Uterus (tissue), 2 donors: ENCODE data around the gene HSPB6.

Experiments
- CTCF ChIP-seq, 4 experiments: fragments of 200-600 bp in 2 of 4; fragments of 450-650 bp in 2 of 4; sonication (generic) in 2 of 4; IDR thresholded peaks; one replicate each; pipeline ENCODE4 v1.5.1; 2016 to 2019; ENCODE audit warnings: antibody characterized with exemption in 4 of 4, mild to moderate bottlenecking in 2 of 4, moderate library complexity in 1 of 4
- POLR2A ChIP-seq, 2 donors: fragments of 450-650 bp; IDR thresholded peaks; one replicate each; pipeline ENCODE4 v1.6.1; 2016; ENCODE audit warnings: antibody characterized with exemption in 2 of 2, mild to moderate bottlenecking in 1 of 2, moderate library complexity in 1 of 2

GRCh38 chr19:35768082-35768421 is 11.2 kb upstream of the HSPB6 start:
- TF ChIP-seq CTCF (IDR thresholded peaks at IDR 0.05) (no peak), POLR2A (IDR thresholded peaks at IDR 0.05) (no peak)
